Measurements from ENCODE around the gene SHANK2.

GRCh38 chr11:71204294-71204693 lies 48.1 kb downstream of the SHANK2 start:
- TF ChIP-seq CTCF (conservative IDR thresholded peaks at IDR 0.05 in 1 of 2, IDR thresholded peaks at IDR 0.05 in 1 of 2; ENCODE audit: extremely low read depth in 1 of 2, insufficient read depth in 1 of 2, low read depth in 1 of 2, low read length in 2 of 2) (no peak), EZH2 (IDR thresholded peaks at IDR 0.05; ENCODE audit: borderline replicate concordance, low read length) (no peak)

Measured in mammary epithelial cell (primary cell).